HG02938 (cell line): ENCODE measurements around the gene RBM33.
"Not testable (repeated sequence)": the region's sequence is repeated elsewhere in the genome, so short reads cannot be mapped to it uniquely, and the experiment has no call there.

ENCODE experiments used
- ATAC-seq: cut with Tn5 transposase; IDR thresholded peaks from one replicate; pipeline ENCODE4 v1.9.1; 2021; ENCODE audit warnings: mild to moderate bottlenecking, moderate library complexity; ENCODE audit not compliant: unreplicated experiment

The RBM33 gene

GRCh38 chr7:155685791-155686160 is 41.3 kb downstream of the RBM33 start:
- no peak for ATAC-seq

DNA sequence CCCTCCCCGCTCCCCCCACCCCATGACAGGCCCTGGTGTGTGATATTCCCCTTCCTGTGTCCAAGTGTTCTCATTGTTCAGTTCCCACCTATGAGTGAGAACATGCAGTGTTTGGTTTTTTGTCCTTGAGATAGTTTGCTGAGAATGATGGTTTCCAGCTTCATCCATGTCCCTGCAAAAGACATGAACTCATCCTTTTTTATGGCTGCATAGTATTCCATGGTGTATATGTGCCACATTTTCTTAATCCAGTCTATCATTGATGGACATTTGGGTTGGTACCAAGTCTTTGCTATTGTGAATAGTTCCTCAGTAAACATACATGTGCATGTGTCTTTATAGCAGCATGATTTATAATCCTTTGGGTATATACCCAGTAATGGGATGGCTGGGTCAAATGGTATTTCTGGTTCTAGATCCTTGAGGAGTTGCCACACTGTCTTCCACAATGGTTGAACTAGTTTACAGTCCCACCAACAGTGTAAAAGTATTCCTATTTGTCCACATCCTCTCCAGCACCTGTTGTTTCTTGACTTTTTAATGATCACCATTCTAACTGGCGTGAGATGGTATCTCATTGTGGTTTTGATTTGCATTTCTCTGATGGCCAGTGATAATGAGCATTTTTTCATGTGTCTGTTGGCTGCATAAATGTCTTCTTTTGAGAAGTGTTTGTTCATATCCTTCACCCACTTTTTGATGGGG is 42.3 kb downstream of the RBM33 start:
- ATAC-seq = not testable (repeated sequence)

GRCh38 chr7:155688237-155688636 is 43.8 kb downstream of the RBM33 start:
- not testable (repeated sequence) for ATAC-seq

- ATAC-seq = not testable (repeated sequence)
Measured at GRCh38 chr7:155690655-155691054, 46.2 kb downstream of the RBM33 start.

DNA sequence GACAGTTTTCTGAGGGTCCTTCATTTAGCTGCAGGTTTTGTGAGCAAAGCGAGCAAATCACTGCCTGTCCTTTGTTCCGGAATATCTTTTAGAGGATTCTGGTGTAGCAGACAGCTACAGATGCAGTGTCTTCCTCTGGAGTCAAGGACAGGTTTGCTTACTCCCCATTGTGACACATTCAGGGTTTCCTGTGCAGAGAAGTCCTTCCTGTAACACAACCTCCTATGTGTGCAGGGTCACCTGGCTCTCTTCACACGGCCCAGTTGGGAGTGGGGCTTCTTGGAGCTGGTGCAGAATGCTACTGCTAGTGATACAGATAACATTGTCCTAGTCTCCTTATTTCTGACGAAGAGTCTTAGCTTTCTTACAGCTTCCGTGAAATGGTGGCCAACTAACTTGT is 47.9 kb downstream of the RBM33 start:
- ATAC-seq = no peak

DNA sequence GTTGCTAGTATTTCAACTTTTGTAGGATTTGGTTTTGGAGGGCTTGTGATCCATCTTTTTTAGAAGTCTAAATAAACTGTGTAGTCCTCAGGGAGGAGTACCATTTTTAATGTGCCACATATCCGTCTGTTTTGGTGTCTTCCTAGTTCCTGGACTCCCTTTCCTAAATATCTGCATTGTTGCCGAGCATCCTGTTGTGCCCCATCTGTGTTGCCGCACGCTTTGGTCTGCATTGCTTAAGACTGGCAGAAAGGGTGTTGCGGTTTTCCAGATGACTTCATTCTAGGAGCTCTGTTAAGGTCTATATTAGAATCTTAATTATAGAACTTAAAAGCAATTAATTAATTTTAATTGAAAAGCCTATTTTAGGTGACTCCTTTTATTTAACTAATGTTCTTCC is 49.4 kb downstream of the RBM33 start:
- ATAC-seq = no peak

DNA sequence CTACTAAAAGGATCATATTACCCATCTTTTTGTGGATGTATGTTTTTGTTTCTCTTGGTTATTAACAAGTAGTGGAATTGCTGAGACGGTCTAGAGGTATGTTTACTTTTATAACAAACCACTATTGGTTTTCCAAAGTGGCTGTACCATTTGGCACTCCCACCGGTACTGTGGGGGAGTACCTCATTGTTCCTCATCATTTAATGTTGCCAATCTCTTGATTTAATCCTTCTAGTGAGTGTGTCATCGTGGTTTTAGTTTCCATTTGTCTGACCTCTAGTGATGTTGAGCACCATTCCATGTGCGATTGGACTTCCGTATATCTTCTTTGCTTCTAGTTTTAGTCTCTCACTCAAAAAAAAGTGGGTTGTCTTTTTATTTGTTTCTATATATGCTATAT is 50.4 kb downstream of the RBM33 start:
- no peak for ATAC-seq

DNA sequence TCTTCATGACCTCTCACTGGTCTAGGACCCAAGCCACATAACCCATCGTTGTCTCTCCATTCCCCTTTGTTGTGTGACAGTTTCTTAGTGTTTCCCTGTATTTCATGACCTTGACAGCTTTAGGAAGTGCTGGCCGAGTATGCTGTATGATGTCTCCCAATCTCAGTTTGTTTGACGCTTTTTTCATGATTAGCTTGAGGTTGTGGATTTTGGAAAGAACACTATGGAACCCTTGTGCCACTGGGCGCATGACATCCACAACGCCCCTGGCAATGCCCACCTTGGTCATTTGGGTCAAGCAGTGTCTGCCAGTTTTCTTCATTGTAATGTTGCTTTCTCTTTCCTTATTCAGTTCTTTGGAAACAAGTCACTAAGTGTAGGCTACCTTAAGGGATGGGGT is 52.3 kb downstream of the RBM33 start:
- ATAC-seq = no peak

DNA sequence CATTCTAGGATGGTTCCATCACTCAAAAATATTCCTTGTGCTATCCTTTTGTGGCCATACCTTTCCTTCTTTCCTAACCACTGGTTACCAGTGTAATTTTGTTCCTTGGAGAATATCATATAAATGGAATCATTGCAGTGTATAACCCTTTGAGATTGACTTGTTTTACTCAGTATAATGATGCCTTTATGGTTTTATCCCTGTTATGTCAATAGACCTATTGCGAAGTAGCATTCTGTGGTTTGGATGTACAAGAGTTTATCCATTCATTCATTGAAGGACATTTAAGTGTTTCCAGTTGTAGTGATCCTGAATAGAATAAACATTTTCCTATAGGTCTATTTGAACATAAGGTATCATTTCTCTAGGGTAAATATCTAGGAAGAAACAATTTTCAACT is 54.2 kb downstream of the RBM33 start:
- no peak for ATAC-seq

DNA sequence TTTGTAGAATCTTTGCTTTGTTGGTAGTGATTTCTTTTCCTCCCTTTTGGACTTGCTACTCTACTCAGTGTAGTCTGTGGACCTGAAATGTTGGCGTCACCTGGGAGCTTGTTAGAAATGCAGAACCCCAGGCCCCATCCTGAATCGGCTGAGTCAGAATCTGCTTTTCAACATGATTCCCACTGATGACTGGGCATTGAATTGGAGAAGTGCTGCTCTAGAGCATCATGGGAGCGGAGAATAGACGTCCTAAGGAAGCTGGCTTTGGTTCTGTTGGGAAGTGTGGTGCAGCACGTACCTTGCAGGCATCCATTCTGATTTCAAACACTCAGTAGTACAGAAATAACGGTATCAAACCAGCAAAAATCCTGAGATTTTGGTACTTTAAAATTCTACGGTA is 54.7 kb downstream of the RBM33 start:
- no peak for ATAC-seq

DNA sequence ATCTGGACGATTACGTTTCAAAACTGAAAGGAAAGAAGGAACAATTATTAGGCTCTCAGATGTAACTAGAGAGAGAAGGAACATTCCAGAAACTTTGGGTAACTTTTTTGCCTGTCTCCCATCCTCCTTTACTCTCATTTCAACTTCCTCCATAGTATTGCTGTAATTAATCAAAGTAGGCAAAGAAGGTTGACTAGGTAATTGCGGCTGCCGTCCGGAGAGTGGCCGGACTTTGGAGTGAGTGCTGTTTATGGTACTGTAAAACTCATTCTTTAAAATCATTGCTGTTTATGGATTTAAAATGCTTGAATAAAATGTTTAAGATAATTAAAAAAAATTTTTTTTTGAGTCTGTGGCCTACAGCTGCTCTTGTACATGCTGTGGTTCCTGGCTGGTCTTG is 56.4 kb downstream of the RBM33 start:
- no peak for ATAC-seq

GRCh38 chr7:155701972-155702544 is 57.6 kb downstream of the RBM33 start:
- no peak for ATAC-seq

GRCh38 chr7:155702616-155703015 is 58.2 kb downstream of the RBM33 start:
- ATAC-seq = no peak

DNA sequence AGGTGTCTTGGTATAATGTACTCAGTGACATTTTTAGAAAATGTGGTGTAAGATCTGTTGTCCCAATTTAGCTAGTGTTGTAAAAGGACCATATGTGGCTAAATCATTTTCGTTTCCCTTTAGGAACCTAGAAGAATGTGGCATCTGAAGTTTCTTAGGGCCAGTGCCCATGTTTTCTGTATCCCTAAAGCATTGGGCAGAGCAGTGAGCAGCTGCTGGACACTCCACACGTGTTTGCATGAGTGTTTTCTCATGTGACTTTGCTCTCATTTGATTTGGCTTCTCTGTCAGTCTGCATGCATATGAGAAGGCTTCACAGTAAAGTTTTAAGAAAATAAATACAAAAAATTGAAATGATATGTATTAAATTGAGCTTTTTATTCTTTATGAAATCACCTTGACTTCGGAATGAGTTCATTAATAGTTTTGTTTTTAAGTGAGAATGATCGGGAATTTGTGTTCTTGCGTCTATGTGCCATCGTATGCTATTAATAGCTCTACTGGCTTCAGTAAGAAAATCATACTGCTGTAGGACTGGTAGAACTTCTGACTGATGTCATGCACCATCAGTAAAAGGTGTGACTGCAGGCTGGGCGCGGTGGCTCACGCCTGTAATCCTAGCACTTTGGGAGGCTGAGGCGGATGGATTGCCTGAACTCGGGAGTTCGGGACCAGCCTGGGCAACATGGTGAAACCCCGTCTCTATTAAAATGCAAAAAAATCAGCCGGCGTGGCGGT is 61.3 kb downstream of the RBM33 start:
- ATAC-seq = no peak

DNA sequence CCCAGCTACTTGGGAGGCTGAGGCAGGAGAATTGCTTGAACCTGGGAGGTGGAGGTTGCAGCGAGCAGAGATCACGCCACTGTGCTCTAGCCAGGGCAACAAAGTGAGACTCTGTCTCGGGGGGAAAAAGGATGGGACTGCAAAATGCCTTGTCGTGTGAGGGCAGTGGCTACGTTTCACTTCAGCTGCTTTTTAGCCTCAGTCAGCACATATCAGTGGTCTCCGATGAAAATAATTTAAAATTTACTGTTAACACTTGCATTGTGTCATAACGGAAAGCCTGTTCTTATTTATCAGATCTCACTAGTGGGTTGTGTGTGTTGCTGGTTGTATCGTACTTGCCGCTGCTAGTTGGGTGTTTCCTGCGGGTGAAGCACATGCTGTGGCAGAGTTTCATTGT is 61.9 kb downstream of the RBM33 start:
- ATAC-seq = no peak

DNA sequence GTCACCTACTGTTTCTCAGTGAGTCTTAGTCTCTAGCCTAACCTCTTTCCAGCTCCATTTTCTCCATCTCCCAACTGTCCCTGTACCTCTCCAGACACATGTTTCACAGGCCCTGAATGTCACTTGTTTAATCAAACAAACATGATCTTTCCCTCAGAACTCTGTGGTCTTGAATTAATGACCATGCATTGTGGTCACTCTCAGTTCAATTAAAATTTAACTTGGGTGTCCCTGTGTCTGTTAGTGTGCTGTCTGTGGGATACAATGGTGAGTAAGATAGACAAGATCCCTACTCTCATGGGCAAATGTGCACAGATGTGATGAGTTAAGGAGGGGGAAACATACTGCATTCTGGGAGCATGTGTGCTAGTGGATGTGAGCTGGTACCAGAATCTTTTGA is 65.0 kb downstream of the RBM33 start:
- ATAC-seq = no peak

DNA sequence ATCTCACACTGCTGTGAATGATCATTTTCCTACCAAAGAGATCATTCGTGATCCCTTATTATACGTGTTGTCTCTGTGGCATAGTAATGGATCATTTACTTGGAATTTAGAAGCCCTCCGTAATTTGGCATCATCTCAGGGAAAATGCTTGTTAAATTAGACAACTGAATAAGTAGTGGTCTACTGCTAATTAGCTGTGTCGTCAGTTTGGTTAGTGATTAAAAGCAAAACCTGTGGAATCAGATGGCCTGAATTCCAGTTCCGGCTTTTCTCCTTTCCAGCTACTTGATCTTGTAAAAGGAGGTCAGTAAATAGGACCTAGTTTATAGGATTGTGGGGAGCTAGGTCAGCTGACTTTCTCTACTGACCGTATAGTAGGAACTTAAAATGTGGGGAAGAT is 65.6 kb downstream of the RBM33 start:
- no peak for ATAC-seq

DNA sequence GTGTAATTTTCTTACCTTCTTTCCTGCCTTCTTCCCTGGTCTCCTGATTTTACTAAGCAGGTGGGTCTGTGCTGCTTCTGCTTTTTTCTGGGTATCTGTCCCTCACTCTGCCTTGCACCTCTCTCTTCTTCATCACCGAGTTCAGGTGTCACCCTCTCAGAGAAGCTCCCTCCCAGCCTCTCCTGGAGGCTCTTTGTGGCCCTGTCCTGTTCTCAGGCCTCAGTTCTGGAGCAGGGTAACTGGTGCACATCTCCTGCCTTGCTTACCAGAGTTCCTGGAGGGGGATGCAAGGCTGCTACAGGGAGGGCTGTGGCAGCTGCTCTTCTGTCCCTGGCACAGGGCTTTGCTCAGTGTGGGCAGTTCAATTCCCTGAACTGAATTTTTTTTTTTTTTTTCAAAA is 66.1 kb downstream of the RBM33 start:
- no peak for ATAC-seq

DNA sequence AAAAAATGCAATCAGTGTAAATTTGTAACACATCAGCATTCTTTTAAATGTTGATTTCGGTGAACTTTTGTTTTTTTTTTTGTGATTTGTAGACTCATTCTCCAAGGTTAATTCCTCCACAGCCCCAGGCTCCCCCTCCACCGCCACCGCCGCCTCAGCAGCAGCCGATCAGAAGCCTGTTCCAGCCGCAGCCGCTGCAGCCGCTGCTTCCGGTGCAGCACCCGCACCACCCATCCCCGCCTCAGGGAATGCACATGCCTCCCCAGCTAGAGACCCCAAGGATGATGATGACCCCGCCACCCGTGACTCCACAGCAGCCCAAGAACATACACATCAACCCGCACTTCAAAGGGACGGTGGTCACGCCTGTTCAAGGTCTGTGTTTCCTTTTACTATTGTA is 66.6 kb downstream of the RBM33 start:
- no peak for ATAC-seq

DNA sequence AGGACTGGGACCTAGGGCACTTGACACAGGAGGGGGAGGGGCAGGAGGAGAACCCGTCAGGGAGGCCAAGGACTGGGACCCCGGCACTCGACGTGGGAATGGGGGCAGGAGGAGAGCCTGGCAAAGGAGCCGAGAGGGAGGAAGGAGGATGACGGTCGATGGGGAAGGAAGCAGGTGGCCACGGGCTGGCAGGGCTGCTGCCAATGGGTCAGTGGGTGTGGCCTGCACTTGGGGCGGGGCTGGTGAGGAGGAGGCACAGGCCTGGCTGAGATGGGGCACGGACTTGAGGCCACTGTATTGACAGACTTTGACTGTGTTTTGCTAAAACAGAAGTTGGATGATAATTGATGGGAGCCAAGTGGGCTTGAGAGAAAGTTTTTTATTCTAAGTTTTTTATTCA is 68.9 kb downstream of the RBM33 start:
- no peak for ATAC-seq

DNA sequence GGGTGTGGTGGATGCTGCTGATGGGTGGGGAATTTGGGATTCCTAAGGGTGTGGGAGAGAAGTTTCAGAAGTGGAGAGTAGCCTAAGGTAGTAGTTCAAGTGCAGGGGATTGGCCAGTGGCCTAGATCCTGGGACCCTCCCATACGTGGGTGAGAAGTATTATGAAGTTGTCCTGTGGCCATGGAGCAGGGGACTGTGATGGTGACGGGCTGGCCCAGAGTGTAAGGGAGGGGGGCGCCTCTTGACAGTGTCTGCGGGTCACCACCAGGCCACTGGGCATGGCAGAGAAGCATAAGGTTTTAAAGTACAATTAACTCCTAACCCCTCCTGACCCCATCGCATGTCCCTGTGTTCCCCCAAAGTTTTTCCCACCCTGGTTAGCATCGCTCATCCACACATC is 70.2 kb downstream of the RBM33 start:
- ATAC-seq = no peak

- no peak for ATAC-seq
Measured at GRCh38 chr7:155715111-155715805, 70.8 kb downstream of the RBM33 start.
